GM12892 (cell line): ENCODE data around the gene HPS4.

Experiments used
- DNase-seq: peaks from one replicate; pipeline ENCODE4 v3.0.0; 2011; ENCODE audit not compliant: insufficient read length
- FAIRE-seq: peaks from 2 replicates; lab custom pipeline; 2011; peaks lifted over from hg19 to GRCh38; lab: Jason Lieb, UNC
- POLR2A ChIP-seq: IDR thresholded peaks from 2 replicates; pipeline ENCODE4 v1.6.1; 2011; ENCODE audit warnings: low read depth, low read length, control low read depth
- POLR2AphosphoS5 ChIP-seq: IDR thresholded peaks from 2 replicates; pipeline ENCODE4 v1.6.1; 2011; ENCODE audit warnings: low read depth, low read length, control low read depth
- TAF1 ChIP-seq: IDR thresholded peaks from 2 replicates; pipeline ENCODE4 v1.6.1; 2011; ENCODE audit warnings: low read depth, mild to moderate bottlenecking, control low read depth, low read length, borderline replicate concordance

Gene HPS4

DNA sequence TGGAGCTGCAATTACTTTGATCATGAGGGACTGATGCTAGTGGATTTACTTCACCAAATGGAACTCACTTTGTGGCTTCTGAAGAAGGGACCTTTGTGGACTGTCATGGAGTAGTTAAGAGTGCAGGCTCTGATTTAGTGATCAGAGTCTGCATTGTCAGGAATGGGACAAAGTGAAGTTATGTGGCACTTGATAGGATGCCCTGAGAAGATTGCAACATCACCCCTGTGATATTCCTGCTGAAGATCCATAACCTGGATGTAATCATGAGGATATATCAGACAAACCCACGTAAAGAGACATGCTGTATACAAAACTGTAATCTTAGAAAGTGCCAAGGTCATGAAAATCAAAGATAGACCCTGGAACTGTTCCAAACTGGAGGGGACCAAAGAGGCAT is 30.3 kb upstream of the HPS4 start:
- TF ChIP-seq TAF1, result no peak
- no peak for TF ChIP-seq POLR2A
- no peak for TF ChIP-seq POLR2AphosphoS5
- DNase-seq (no peak), FAIRE-seq (no peak)

DNA sequence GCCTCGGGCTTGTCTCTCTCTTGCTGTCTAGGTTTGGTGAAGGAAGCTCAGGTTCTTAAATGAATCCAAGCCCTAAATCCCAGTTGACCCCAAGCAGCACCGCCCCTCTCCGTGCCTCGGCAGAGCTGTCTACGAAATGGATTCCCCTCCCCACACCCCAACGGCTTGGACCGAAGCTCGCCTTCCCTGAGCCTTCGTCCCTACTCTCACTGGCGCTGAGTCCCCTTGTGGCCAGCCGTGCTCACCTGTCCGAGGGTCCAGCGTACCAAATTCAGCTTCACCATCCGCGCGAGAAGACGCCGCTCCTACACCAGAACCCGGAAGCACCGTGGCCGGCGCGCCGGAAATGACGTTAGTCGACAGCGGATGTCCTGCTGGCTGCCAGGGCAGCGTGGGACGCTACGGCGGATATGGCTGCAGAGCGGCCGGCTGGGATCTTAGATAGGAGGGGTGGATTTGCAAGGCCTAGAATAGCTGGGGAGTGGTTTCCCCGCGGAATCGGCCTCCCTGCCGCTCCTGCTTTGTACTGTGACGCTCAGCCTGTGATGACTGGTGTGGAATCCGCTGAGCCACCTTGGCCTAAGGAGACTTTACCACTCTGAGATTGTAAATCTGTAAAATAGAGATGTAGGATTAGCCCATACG is 28.7 kb upstream of the HPS4 start, which contains the start of gene TFIP11:
TFIP11 (minus strand) TSS at position 325 of the 645 bp plus-strand sequence. CDS start 2,201 bp downstream, outside the sequence.
- TF ChIP-seq POLR2AphosphoS5, result peak; percentile 92
- no peak for TF ChIP-seq TAF1
- peak; percentile 92 for TF ChIP-seq POLR2A
- DNase-seq (peak; percentile 89), FAIRE-seq (peak; percentile 96)

DNA sequence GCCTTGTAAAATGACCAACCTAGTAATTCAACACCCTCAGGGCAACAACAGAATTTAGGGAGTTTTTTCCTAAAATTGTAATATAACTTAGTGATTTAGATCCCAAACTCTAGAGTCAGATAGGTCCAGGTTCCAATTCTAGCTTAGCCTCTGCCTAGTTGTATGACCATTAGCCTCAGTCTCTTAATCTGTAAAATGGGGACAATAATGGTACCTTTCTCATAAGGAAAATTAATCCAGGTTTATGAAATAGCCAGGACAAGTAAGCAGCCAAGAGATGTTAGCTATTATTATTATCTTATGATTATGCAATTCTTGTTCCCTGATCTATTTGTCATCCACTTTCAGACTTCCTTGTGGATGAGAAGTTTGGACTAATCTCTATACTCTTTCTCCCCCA is 24.6 kb upstream of the HPS4 start:
- DNase-seq (no peak), FAIRE-seq (no peak)
- TF ChIP-seq POLR2A (no peak), POLR2AphosphoS5 (no peak), TAF1 (no peak)

DNA sequence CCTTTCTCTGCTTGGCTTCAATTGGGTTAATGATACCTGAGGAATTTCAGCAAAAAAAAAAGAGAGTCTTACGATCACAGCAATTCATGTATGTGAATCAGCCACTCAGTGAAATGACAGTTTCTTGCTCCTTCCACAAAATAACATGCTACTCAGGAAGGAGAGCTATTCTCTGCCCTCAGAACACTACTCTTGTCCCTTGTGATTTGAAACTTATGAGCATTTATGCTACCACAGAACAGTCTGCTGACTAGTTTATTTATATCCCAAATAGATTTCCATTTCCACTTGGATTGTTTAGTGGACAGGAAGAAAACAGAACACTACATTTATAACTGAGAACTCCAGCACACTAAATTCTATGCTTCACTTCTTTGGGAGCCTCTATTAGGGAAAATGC is 20.2 kb upstream of the HPS4 start:
- TF ChIP-seq TAF1 (no peak), POLR2A (no peak), POLR2AphosphoS5 (no peak)
- FAIRE-seq (no peak), DNase-seq (no peak)

DNA sequence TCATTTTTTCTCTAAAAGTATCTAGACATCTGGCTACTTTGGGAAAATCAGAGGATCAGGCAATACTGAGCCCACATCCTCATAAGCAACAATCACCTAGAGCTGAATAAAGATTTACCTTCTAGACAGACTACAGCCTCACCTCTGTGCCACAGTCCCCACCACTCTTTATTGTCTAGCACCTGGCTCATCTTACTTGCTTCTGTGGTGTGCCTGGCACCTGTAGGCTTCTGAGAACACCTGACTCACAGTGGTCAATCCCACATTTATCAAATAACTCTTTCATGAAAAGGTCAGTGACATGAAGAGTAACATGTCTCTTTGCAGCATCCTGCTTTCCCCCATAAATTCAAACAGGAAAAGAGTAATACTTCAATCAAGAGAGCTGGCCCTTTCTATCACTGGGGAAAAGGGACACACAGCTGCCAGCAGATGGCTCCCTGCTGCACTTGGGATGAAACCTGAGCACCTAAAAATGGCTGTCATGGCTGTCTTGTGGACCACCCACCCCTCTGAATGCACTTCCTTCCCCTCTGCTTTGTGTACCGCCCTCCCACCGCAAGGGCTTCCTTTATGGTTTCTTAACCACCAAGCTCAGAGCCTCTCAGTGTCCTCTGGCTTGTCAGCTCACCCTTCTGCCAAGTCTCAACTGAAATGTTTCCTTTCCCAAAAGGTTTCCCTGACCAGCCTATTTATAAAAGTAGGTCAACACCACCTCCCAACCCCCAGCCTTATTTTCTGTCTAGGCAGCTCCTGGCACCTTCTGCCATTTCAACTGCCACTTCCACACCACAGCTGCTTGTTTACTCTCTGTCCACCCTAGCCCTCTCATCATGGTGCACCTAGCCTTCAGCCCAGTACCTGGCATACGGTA is 19.3 kb upstream of the HPS4 start:
- DNase-seq (peak; percentile 31), FAIRE-seq (peak; percentile 79)
- TF ChIP-seq POLR2AphosphoS5 (0 out of 2 replicates have a peak, but pooled peaks have one; percentile 6), TAF1 (no peak)

DNA sequence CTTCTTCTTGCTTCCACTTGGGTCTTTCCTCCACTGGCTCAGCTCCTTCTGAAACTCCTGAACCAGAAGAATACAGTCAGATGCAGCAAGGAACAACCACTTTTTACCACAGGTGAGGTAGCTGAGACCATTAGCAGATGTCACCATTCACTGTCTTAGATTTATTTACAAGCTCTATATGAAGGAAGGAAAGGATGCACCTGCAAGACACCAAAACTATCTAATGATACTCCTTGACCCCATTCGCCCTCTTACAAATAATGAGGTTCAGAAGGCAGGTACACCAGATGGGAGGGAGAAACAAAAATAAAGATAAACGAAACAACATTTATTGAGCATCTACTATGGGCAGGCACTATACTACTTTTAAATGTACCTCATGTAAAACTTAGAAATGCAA is 18.4 kb upstream of the HPS4 start:
- no peak for TF ChIP-seq POLR2AphosphoS5
- TF ChIP-seq TAF1, result no peak
- TF ChIP-seq POLR2A, result no peak
- DNase-seq (no peak), FAIRE-seq (no peak)

DNA sequence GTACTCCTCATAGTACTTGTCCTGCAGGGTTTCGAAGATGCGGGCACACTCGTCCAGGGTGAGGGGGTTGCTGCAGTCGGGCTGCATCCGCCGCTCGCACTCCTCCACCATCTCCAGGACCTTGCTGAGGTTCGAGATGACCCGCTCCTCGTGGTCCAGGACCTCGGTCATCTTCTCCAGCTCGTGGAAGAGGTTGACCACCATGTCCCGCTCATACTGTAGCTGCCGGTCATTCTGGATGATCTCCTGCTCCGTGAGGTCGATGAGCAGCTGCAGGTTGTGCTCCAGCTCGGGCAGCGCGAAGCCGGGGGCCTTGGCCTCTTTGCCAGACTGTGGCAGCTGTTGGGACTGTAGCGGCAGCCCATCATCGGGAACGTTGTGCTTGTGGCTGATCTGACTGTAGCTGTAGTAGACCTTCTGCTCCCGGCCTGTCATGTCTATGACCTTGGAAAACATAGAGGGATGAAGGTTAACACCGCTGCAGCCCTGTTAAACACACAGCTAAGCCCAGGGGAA is 15.7 kb upstream of the HPS4 start:
- TF ChIP-seq POLR2A (no peak), POLR2AphosphoS5 (no peak), TAF1 (no peak)
- DNase-seq, result no peak
- no peak for FAIRE-seq

DNA sequence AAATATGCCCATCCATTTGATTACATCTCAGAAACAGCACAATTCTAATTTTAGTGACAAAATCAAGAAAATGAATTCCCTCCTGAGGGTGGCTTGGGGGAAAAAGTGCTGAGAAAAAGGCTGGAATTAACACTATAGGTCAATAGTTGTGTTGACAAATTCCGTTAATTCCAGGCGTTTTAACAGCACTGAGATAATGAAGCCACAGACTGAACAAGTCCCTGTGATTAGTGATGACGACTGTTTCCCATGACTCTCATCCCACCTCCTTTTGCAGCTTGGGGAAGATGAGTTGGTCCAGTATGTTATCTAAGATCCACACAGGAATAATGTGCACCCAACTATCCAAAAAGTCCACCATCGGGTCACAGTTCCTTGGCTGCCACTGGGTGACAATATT is 12.9 kb upstream of the HPS4 start:
- DNase-seq, result no peak
- no peak for FAIRE-seq
- TF ChIP-seq TAF1 (no peak), POLR2AphosphoS5 (no peak), POLR2A (no peak)

DNA sequence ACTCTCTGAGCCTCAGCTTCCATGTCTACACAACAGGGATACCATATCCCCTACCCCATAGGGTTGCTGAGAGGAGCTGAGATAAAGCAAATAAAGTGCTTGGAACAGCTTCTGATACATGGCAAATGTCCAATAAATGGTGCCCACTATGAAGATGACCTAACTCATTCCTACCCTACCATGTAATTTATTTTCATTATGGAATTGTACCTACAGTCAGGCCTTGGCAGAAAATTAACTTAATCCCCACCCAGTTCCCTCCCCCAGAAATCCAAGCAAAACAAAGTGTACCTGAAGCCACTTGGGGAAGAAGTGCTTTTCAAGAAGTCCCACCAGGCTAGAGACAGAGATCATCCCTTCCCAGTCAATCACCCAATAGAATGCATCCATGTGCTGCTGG is 10.9 kb upstream of the HPS4 start:
- DNase-seq (no peak), FAIRE-seq (no peak)
- no peak for TF ChIP-seq POLR2AphosphoS5
- 0 out of 2 replicates have a peak, but pooled peaks have one; percentile 24 for TF ChIP-seq POLR2A

DNA sequence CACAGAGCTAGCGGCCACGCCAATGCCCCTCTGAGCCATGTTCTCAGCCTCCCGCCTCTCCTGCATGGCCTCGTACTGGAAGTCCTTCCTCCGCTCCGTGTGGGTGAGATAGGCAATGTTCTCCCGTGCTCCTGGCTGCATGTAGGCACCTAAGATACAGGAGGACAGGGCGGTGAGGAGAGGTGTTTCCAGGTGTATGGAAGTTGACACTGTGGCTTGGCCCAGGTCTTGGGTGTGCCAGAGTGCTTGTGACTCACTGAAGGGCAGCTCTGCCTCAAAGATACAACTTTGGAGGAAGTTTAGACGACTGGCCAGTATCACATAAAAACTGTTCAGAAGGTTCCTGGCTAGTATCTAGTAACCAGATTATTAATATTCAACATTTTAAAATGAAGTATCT is 8.6 kb upstream of the HPS4 start:
- TF ChIP-seq POLR2A, result no peak
- TF ChIP-seq POLR2AphosphoS5, result no peak
- no peak for TF ChIP-seq TAF1
- FAIRE-seq (no peak), DNase-seq (no peak)

DNA sequence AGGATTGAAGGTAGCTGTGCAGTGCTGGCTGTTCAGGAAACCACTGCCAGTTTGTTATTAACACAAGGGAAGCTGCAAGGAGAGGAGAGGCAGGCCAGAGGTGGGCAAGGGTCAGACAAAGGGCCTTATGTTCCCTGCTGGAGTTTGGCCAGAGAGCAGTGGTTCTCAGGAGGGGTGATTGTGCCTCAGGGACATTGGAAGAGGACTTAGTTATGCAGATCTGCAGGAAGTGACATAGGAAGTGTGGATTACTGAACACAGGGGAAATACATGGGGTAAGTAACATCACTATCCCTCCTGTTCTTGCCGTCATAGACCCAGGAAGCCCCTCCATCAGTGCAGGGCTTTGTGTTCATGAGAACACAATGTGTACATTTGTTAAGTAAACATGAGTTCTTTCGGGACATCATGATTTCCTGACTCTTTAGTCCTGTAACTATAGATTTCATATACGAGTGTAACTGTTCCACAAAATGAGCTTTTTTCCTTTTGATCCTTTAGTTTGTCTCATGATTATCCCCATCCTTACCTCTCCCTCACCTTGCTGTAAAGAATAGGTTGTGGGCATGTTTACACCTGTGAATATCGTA is 6.0 kb upstream of the HPS4 start:
- DNase-seq (no peak), FAIRE-seq (peak; percentile 46)
- TF ChIP-seq POLR2A (no peak), POLR2AphosphoS5 (peak; percentile 14; the same call in 1 of the 2 replicates)
